Stimulated activated CD4-positive, alpha-beta T cell treated with anti-CD3 and anti-CD28 coated beads, TNF-alpha, amount 100 ng/mL, for 4 hours (primary cell): Measurements from ENCODE around the gene VAMP2.

Experiments
- DNase-seq, 3 experiments: peaks; one replicate each; pipeline ENCODE4 v3.0.0-alpha.2; 2020; ENCODE audit warnings: low read depth in 3 of 3

Gene VAMP2

GRCh38 chr17:8162233-8162996, at the start of gene VAMP2:
Gene VAMP2 (minus strand): TSS chr17:8162948. CDS start chr17:8162879, 69 bp downstream.
- peak; percentile 68 to 70 (median 69) for DNase-seq

- DNase-seq: no peak
These were observed 48.2 kb upstream of the VAMP2 start for GRCh38 chr17:8210761-8211458.

- DNase-seq: peak; percentile 74 to 91 (median 80)
These were observed 47.4 kb upstream of the VAMP2 start, which contains the start of gene AURKB for GRCh38 chr17:8209907-8210760. Gene AURKB (minus strand): TSS chr17:8210575. CDS start chr17:8210224, 351 bp downstream.

GRCh38 chr17:8206536-8206935, 43.8 kb upstream of the VAMP2 start:
- no peak for DNase-seq

- no peak for DNase-seq
These were observed 42.2 kb upstream of the VAMP2 start for GRCh38 chr17:8204761-8205555.

- peak in 1 of 3 experiments; percentile 11 for DNase-seq
These were observed 29.5 kb upstream of the VAMP2 start for GRCh38 chr17:8192070-8192815.

- no peak for DNase-seq
These were observed 27.8 kb upstream of the VAMP2 start for GRCh38 chr17:8190506-8190905.

- peak; percentile 79 to 91 (median 88) for DNase-seq
These were observed 27.1 kb upstream of the VAMP2 start, which contains the start of gene BORCS6 for GRCh38 chr17:8189711-8190477. Gene BORCS6 (minus strand): TSS chr17:8190180. CDS start chr17:8190140, 40 bp downstream.

GRCh38 chr17:8189041-8189710, 26.4 kb upstream of the VAMP2 start:
- DNase-seq: no peak

GRCh38 chr17:8188263-8188839, 25.6 kb upstream of the VAMP2 start:
- no peak for DNase-seq

- DNase-seq: peak; percentile 86 to 89 (median 86)
These were observed 24.9 kb upstream of the VAMP2 start for GRCh38 chr17:8187517-8188262.

GRCh38 chr17:8186787-8187516, 24.2 kb upstream of the VAMP2 start:
- peak; percentile 88 to 98 (median 88) for DNase-seq

GRCh38 chr17:8186446-8186786, 23.7 kb upstream of the VAMP2 start:
- no peak for DNase-seq

- peak; percentile 83 to 98 (median 89) for DNase-seq
These were observed 23.1 kb upstream of the VAMP2 start for GRCh38 chr17:8185582-8186445.

GRCh38 chr17:8176998-8177731, 14.4 kb upstream of the VAMP2 start:
- no peak for DNase-seq
